HG03460 (cell line): ENCODE results near the gene CDS1.
"Not testable (repeated sequence)": the region's sequence is repeated elsewhere in the genome, so short reads cannot be mapped to it uniquely, and the experiment has no call there.

Source experiments
- ATAC-seq: cut with Tn5 transposase; IDR thresholded peaks from one replicate; pipeline ENCODE4 v1.9.1; 2021; ENCODE audit not compliant: unreplicated experiment

Gene CDS1

GRCh38 chr4:84582988-84583875, at the start of gene CDS1:
Gene CDS1, plus strand, starts transcription at chr4:84583127. Its CDS starts 275 bp downstream, at chr4:84583402.
- peak; percentile 31 for ATAC-seq

- no peak for ATAC-seq
These were observed 47.0 kb upstream of the CDS1 start for GRCh38 chr4:84535901-84536300.

DNA sequence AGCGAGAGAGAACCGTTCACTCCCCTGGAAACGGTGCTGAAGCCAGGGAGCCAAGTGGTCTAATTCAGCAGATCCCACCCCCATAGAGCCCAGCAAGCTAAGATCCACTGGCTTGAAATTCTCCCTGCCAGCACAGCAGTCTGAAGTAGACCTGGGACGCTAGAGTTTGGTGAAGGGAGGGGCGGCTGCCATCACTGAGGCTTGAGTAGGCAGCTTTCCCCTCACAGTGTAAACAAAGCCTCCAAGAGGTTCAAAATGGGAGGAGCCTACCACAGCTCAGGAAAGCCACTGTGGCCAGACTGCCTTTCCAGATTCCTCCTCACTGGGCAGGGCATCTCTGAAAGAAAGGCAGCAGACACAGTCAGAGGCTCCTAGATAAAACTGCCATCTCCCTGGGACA, 37.8 kb upstream of the CDS1 start:
- no peak for ATAC-seq

GRCh38 chr4:84547211-84547610, 35.7 kb upstream of the CDS1 start:
- ATAC-seq, result no peak

DNA sequence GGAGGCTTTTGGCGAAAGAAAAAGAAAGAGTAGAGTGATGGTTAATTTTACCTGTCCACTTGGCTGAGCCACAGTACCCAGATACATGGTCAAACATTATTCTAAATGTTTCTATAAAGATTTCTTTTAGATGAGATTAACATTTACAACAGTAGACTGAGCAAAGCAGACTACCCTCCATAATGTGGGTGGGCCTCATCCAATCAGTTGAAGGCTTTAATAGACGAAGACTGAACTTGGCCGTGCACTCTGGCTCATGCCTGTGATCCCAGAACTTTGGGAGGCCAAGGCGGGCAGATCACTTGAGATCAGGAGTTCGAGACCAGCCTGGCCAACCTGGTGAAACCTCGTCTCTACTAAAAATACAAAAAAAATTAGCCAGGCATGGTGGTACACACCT, 33.7 kb upstream of the CDS1 start:
- ATAC-seq, result not testable (repeated sequence)

DNA sequence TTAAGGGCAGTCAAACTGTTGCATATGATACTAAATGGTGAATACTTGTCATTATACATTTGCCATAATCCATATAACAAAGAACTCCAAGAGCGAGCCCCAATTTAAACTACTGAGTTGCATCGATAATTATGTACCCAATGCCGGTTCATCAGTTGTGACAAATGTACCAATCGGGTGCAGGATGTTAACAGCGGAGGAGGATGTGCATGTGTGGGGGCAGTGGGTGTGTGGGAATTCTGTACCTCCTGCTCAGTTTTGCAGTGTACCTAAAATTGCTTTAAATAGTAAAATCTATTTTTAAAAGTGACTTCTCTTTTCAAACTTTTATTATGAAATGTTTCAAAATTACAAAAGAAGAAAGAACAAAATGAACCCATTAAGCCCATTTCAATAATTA, 20.8 kb upstream of the CDS1 start:
- ATAC-seq, result no peak

DNA sequence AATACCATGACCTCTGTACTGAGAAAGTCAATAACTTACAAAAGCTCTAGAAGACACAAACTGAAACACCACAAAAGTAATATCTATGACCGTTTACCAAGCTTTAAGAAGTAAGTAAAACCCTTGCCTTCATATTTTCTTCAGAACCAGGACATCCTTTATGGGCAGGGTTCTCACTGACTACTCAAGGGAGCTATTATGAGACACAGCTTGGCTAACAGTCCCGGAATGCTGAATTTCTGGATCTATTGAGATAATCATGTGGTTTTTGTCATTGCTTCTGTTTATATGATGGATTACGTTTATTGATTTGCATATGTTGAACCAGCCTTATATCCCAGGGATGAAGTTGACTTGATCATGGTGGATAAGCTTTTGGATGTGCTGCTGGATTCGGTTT, 19.9 kb upstream of the CDS1 start:
- no peak for ATAC-seq

DNA sequence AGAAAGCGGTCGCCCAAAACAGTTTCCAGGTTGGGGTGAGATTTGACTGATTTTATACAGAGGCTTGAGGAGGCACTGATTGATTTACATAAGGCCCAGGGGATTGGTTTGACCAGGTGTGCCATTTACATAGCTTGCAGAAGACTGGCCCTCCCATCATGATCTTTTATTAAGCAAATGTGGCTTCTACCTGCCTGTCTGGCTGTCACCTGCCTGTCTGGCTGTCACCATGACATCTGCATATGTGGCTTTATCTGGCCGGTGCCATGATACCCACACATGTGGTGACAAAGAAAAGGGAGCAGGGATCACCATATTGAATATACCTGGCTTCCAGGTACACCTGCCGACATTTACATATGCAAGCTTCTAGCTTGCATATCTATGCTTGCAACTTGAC, 17.0 kb upstream of the CDS1 start:
- ATAC-seq, result no peak

GRCh38 chr4:84568496-84568895, 14.4 kb upstream of the CDS1 start:
- no peak for ATAC-seq

GRCh38 chr4:84569009-84569408, 13.9 kb upstream of the CDS1 start:
- ATAC-seq, result no peak

GRCh38 chr4:84573385-84574068, 9.4 kb upstream of the CDS1 start:
- ATAC-seq, result no peak

- ATAC-seq, result no peak
These were observed 8.7 kb upstream of the CDS1 start for GRCh38 chr4:84574069-84574720.

DNA sequence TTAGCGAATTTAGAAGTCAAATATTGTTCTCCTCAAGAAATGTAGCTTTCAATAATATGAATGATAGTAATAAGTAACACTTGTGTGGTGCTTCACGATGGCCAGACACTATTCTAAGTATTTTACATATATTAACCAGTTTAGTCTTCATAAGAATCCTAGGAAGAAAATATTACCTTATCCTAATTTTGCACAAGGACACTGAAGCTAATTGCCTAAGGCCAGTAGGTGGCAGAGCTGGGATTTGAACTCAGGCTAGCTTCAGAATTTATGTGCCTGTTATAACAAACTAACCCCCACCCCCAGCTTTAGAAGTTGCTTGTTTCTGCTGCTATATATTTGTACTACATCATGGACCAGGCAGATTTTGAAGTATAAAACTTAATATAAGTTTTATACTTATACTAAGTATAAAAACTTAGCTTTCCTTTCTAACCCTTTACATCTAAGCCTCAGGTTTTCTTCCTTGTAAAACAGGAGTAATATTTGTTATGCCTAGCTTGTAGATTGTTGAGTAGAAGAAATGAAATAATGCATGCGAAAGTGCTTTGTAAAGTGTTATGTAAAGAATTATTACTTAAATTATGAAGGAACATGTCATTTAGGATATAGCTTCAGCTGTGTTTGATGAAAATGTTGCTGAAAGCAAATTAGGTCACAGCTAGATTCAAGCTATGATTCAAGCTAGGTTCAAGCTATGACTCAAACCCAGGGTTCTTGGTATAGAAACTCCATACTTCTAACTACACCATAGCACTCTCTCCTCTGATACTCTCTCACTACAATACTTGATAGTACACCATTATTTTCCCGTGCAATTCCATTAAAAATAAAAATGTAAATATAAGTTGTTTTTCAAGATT, 4.2 kb upstream of the CDS1 start:
- ATAC-seq, result no peak

DNA sequence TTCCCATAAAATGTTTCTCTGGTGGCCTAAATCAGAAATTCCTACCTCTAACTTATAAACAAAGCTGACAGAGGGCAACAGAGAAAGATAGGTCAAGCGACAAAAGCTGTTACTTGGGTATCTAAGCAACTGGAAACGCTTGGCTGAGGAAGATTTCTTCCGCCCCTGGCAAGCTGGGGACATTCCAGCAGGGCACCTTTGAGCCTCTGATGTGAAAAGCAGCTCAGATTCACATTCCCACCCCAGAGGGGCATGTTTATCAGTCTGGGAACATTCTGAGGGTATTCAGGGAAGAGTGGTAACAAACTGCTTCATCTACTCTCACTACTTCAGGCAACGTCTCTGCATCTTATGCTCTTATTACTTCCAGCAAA, 3.5 kb upstream of the CDS1 start:
- ATAC-seq, result no peak

DNA sequence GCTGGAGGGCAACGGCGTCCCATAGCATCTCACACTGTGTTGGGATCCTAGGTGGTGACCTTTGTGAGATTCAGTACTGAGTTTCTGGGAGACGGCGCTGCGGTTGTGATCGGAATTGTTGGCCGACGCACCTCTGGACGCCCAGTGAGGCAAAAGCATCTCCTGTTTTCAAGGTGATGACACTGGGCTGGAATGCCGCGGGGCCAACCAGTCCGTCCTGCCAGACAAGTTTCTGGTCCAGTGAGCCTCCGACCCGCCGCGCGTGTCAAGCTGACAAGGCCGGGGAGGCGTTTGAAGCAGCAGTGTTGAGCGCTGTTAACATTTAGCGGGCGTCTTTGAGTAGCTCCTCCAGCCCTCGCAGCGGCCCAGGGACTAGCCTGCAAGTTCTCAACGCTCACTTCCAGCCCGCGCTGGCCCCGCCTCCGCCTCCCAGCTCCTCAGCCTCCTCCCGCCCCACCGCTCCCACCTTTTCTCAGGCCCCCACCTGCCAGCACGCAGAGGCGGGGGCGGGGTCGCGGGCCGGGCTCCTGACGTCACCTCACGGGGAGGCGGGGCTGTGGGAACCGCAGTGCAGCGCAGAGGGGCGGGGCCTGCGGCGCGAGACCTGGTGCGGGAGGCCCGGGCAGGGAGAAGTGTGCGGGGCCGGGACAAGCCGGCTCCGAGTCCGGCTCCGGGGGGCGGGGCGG, 482 bp upstream of the CDS1 start:
- ATAC-seq, result peak; percentile 53

DNA sequence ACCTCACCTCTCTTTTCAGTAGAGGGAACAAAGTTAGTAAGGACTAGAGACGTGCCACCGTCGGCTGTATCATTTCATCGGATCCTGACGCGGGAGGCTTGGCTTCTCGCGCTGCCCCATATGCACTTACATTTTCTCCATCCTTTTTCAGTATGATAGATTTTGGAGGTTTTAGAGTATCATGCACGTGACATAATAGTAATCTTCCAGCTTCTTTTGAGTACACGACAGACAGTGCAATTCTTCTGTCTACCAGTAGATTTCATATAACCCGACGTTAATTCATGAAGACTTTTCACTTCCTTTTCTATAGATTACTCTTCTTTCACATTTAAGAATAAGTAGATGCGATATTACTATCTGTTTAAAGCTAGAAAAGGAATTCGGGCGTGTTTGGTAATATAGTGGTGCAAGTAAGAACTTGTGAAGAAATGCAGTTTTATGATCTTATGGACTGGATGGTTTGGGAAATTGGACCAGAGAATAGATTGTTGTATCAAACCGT, 1.0 kb downstream of the CDS1 start:
- ATAC-seq, result no peak

DNA sequence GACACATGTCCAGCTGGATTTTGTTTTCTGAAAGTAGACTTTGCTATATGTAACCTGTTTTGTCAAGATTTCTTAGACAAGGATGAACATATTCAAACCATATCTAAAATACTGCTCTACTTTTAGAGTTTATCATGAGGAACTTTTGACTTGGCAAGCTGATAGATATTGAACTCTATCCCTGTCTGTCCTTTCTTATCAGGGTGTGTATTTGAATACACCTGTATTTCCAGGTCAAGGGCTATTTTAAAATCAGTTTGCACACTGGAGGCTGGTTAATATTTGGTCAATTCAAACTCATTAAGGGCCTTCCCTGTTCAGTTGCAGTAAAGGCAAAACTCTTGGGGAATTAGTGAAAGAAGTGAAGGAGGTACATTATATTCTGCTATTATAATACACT, 2.3 kb downstream of the CDS1 start:
- ATAC-seq, result no peak

- no peak for ATAC-seq
These were observed 11.8 kb downstream of the CDS1 start for GRCh38 chr4:84594724-84595123.

- ATAC-seq, result no peak
These were observed 13.9 kb downstream of the CDS1 start for GRCh38 chr4:84596826-84597225.

DNA sequence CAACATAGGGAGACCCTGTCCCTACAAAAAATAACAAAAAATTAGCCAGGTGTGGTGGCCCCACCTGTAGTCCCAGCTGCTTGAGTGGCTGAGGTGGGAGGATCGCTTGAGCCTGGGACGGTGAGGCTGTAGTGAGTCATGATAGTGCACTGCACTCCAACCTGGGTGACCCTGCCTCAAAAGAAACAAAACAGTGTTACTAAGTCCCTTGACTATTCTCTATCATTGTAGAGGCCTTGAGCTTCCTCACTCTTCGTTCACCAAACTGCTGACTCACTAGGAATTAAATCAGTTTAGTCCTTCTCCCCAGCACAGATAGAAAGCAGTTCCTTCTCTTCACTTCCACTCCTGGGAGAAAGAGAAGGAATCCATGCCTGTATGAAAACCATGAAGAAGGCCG, 14.5 kb downstream of the CDS1 start:
- ATAC-seq, result no peak
